T-cell (primary cell): ENCODE data around the gene GPD2. TPM values are rescaled to one million over a fixed set of nuclear protein-coding genes. Genes with fewer than 3 reads are reported as not detected.

ENCODE experiments used
- ATAC-seq, 4 experiments: fragments of 200-7000 bp in 3 of 4; fragments of 150-1000 bp in 1 of 4; cut with Tn5 transposase; replicated peaks in 1 of 4; 1 replicate in 3 of 4; 2 replicates in 1 of 4; pipeline ENCODE4 v1.10.0; 2021; ENCODE audit warnings: moderate library complexity in 3 of 4, mild to moderate bottlenecking in 2 of 4, moderate number of reproducible peaks in 1 of 4
- CTCF ChIA-PET, 2 donors: fragments of 300-600 bp; sonication (Branson Sonifier 250); formaldehyde crosslinking; loops; one replicate each; lab custom pipeline; 2022; ENCODE audit warnings: antibody characterized with exemption in 2 of 2; lab: Charles Lee
- POLR2A ChIA-PET, 2 donors: fragments of 300-600 bp; sonication (Branson Sonifier 250); formaldehyde crosslinking; loops; one replicate each; lab custom pipeline; 2022; ENCODE audit warnings: antibody characterized with exemption in 2 of 2; lab: Charles Lee
- DNase-seq, 35 experiments: peaks; one replicate each; pipeline versions ENCODE4 v3.0.0 to v3.0.0-alpha.2; 2013 to 2023
- H3K27ac ChIP-seq: one replicate; pipeline ENCODE4 v1.5.1; 2013; ENCODE audit warnings: low read length
- H3K27me3 ChIP-seq, 2 experiments: replicated peaks in 1 of 2; 1 replicate in 1 of 2; 2 replicates in 1 of 2; pipeline versions ENCODE4 v1.6.1 to v1.7.0; 2013; ENCODE audit warnings: low read length in 1 of 2, mixed read lengths in 1 of 2; ENCODE audit not compliant: control insufficient read depth in 2 of 2, insufficient read depth in 2 of 2; ENCODE audit errors: extremely low read depth in 1 of 2
- H3K36me3 ChIP-seq, 2 donors: 1 replicate in 1 of 2; 2 replicates in 1 of 2; pipeline versions ENCODE4 v1.6.1 to v1.7.0; 2013; ENCODE audit warnings: low read length in 1 of 2; ENCODE audit not compliant: control insufficient read depth in 2 of 2, insufficient read depth in 1 of 2; ENCODE audit errors: extremely low read depth in 1 of 2
- H3K4me1 ChIP-seq, 2 experiments: 1 replicate in 1 of 2; 2 replicates in 1 of 2; pipeline versions ENCODE4 v1.6.1 to v1.7.0; 2013; ENCODE audit warnings: low read length in 2 of 2, mixed read lengths in 1 of 2; ENCODE audit not compliant: insufficient read depth in 2 of 2, control insufficient read depth in 1 of 2; ENCODE audit errors: extremely low read depth in 1 of 2
- H3K4me3 ChIP-seq, 2 donors: 1 replicate in 1 of 2; 2 replicates in 1 of 2; pipeline versions ENCODE4 v1.5.1 to v1.7.0; 2013; ENCODE audit warnings: mild to moderate bottlenecking in 2 of 2, low read length in 1 of 2, moderate library complexity in 1 of 2; ENCODE audit not compliant: control insufficient read depth in 1 of 2; ENCODE audit errors: extremely low read depth in 1 of 2
- H3K9me3 ChIP-seq: 2 replicates; pipeline ENCODE4 v1.7.0; 2013
- H3K27ac Mint-ChIP-seq, 2 donors: one replicate each; pipeline ENCODE4 v1.8.0; 2020 to 2021; ENCODE audit warnings: mild to moderate bottlenecking in 2 of 2, mixed read lengths in 2 of 2
- H3K27me3 Mint-ChIP-seq, 2 donors: one replicate each; pipeline ENCODE4 v1.8.0; 2021 to 2022; ENCODE audit warnings: mixed read lengths in 2 of 2
- H3K36me3 Mint-ChIP-seq: one replicate; pipeline ENCODE4 v1.8.0; 2021; ENCODE audit warnings: mixed read lengths
- H3K4me1 Mint-ChIP-seq, 3 donors: one replicate each; pipeline ENCODE4 v1.8.0; 2020 to 2022; ENCODE audit warnings: mixed read lengths in 3 of 3, mild to moderate bottlenecking in 1 of 3
- H3K4me3 Mint-ChIP-seq, 3 donors: one replicate each; pipeline ENCODE4 v1.8.0; 2020 to 2022; ENCODE audit warnings: mild to moderate bottlenecking in 3 of 3, mixed read lengths in 3 of 3, moderate library complexity in 3 of 3
- H3K9me3 Mint-ChIP-seq, 3 donors: one replicate each; pipeline ENCODE4 v1.8.0; 2020 to 2022; ENCODE audit warnings: mixed read lengths in 3 of 3
- WGBS: methylation state at CpG from one replicate; pipeline ENCODE4 v1.1.5; 2013; ENCODE audit warnings: missing lambda C conversion rate; ENCODE audit not compliant: insufficient coverage; 5-methylcytosine and 5-hydroxymethylcytosine counted together
- total RNA-seq, 35 experiments: library from RNA in 6 of 35; stranded (reverse) in 6 of 35; fragments of 120-200 nt in 1 of 35; gene quantifications; one replicate each; pipeline versions ENCODE4 v1.2.1 to v1.2.4 and lab custom pipeline; 2013 to 2026

Gene GPD2
- total RNA-seq, 5 donors from 2014 or later (not counting 1 experiment from before 2014, with no cell fraction given), result 9.2 to 12.8 (median 10.5) TPM

GRCh38 chr2:156486614-156487013 is 50.4 kb downstream of the GPD2 start:
- no peak overlapping the region for H3K27ac Mint-ChIP-seq
- CTCF ChIA-PET, result interaction anchor here in 1 of 2 donors (0.6 kb wide), 1 partner anchor 151 kb away, joined by 6 read pairs; no protein-coding TSS in a partner anchor

GRCh38 chr2:156489195-156489594 is 53.0 kb downstream of the GPD2 start:
- Mint-ChIP-seq H3K4me3 (no peak overlapping the region), H3K27ac (no peak overlapping the region)

More at GRCh38 chr2:156486614-156487013, 50.4 kb downstream of the GPD2 start:
- Mint-ChIP-seq H3K4me3 (no peak overlapping the region), H3K9me3 (no peaks in the 10 kb centered on the region), H3K4me1 (peaks cover 21 to 41% (median 34%) of the 10 kb centered on the region in 3 donors), H3K36me3 (peaks cover 25% of the 10 kb centered on the region), H3K27me3 (no peaks in the 10 kb centered on the region)
- 100% methylated on average over 1 of the region's 2 CpGs for WGBS
- H3K4me3 ChIP-seq, result no peak overlapping the region
- H3K4me1 ChIP-seq, result peaks cover 0 to 2% of the 10 kb centered on the region in 2 experiments
- DNase-seq (no peak), ATAC-seq (no peak)
- H3K9me3 ChIP-seq, result no peaks in the 10 kb centered on the region
- no peaks in the 10 kb centered on the region for H3K36me3 ChIP-seq
- H3K27me3 ChIP-seq, result no peaks in the 10 kb centered on the region
- POLR2A ChIA-PET, result interaction anchor here in 1 of 2 donors (0.6 kb wide), 1 partner anchor 942 kb away, joined by 3 read pairs; no protein-coding TSS in a partner anchor
- H3K27ac ChIP-seq, result no peak overlapping the region

GRCh38 chr2:156489750-156490465 is 53.7 kb downstream of the GPD2 start:
- H3K27me3 ChIP-seq, result no peaks in the 10 kb centered on the region
- H3K36me3 ChIP-seq, result no peaks in the 10 kb centered on the region
- no peak overlapping the region for H3K4me3 ChIP-seq
- WGBS, result 73% methylated on average over 2 of the region's 6 CpGs
- Mint-ChIP-seq H3K4me3 (no peak overlapping the region), H3K4me1 (peaks cover 24 to 40% (median 33%) of the 10 kb centered on the region in 3 donors), H3K9me3 (no peaks in the 10 kb centered on the region), H3K27ac (no peak overlapping the region), H3K36me3 (peaks cover 7% of the 10 kb centered on the region), H3K27me3 (no peaks in the 10 kb centered on the region)
- ChIA-PET CTCF (no interaction called here), POLR2A (interaction anchor here in 1 of 2 donors (0.6 kb wide), 1 partner anchor 156 kb away, joined by 5 read pairs; no protein-coding TSS in a partner anchor)
- DNase-seq (no peak), ATAC-seq (no peak)
- H3K27ac ChIP-seq, result no peak overlapping the region
- H3K4me1 ChIP-seq, result peaks cover 0 to 2% of the 10 kb centered on the region in 2 experiments
- no peaks in the 10 kb centered on the region for H3K9me3 ChIP-seq

More at GRCh38 chr2:156489195-156489594, 53.0 kb downstream of the GPD2 start:
- DNase-seq (no peak), ATAC-seq (no peak)
- Histone ChIP-seq H3K4me1 (peaks cover 0 to 2% of the 10 kb centered on the region in 2 experiments), H3K9me3 (no peaks in the 10 kb centered on the region), H3K36me3 (no peaks in the 10 kb centered on the region), H3K27ac (no peak overlapping the region), H3K4me3 (no peak overlapping the region), H3K27me3 (no peaks in the 10 kb centered on the region)
- peaks cover 24 to 40% (median 32%) of the 10 kb centered on the region in 3 donors for H3K4me1 Mint-ChIP-seq
- WGBS, result no CpG with 5 or more reads among the region's 1 CpG
- peaks cover 10% of the 10 kb centered on the region for H3K36me3 Mint-ChIP-seq
- ChIA-PET POLR2A (no interaction called here), CTCF (no interaction called here)
- no peaks in the 10 kb centered on the region for H3K9me3 Mint-ChIP-seq
- no peaks in the 10 kb centered on the region for H3K27me3 Mint-ChIP-seq

GRCh38 chr2:156490466-156490840 is 54.3 kb downstream of the GPD2 start:
- ChIA-PET POLR2A (interaction anchor here in 1 of 2 donors (0.6 kb wide), 1 partner anchor 157 kb away, joined by 5 read pairs; no protein-coding TSS in a partner anchor), CTCF (no interaction called here)
- H3K4me3 ChIP-seq, result no peak overlapping the region
- H3K4me3 Mint-ChIP-seq, result no peak overlapping the region
- H3K4me1 ChIP-seq, result peaks cover 0 to 2% of the 10 kb centered on the region in 2 experiments
- no peak overlapping the region for H3K27ac ChIP-seq
- H3K27me3 Mint-ChIP-seq, result no peaks in the 10 kb centered on the region
- no peak overlapping the region for H3K27ac Mint-ChIP-seq
- no CpG with 5 or more reads among the region's 1 CpG for WGBS
- H3K4me1 Mint-ChIP-seq, result peaks cover 24 to 42% (median 35%) of the 10 kb centered on the region in 3 donors
- H3K9me3 Mint-ChIP-seq, result no peaks in the 10 kb centered on the region
- DNase-seq (no peak), ATAC-seq (no peak)
- no peaks in the 10 kb centered on the region for H3K36me3 ChIP-seq
- H3K9me3 ChIP-seq, result no peaks in the 10 kb centered on the region
- H3K36me3 Mint-ChIP-seq, result peaks cover 2% of the 10 kb centered on the region
- H3K27me3 ChIP-seq, result no peaks in the 10 kb centered on the region

- Histone ChIP-seq H3K9me3 (no peaks in the 10 kb centered on the region), H3K36me3 (no peaks in the 10 kb centered on the region), H3K27ac (no peak overlapping the region), H3K27me3 (no peaks in the 10 kb centered on the region), H3K4me1 (peaks cover 0 to 2% of the 10 kb centered on the region in 2 experiments), H3K4me3 (no peak overlapping the region)
- Mint-ChIP-seq H3K27ac (no peak overlapping the region), H3K27me3 (no peaks in the 10 kb centered on the region), H3K4me1 (peaks cover 24 to 49% (median 42%) of the 10 kb centered on the region in 3 donors), H3K4me3 (no peak overlapping the region), H3K9me3 (no peaks in the 10 kb centered on the region), H3K36me3 (peaks cover 2% of the 10 kb centered on the region)
- POLR2A ChIA-PET, result interaction anchor here in 1 of 2 donors (0.7 kb wide), 1 partner anchor 116 kb away, joined by 3 read pairs; no protein-coding TSS in a partner anchor
- CTCF ChIA-PET, result interaction anchor here in 1 of 2 donors (0.6 kb wide), 1 partner anchor 61 kb away, joined by 9 read pairs; no protein-coding TSS in a partner anchor
- DNase-seq (no peak), ATAC-seq (no peak)
- no CpG with 5 or more reads among the region's 2 CpGs for WGBS
Measured at GRCh38 chr2:156491176-156491575, 55.0 kb downstream of the GPD2 start.

- no peak overlapping the region for H3K4me3 Mint-ChIP-seq
- Histone ChIP-seq H3K27me3 (no peaks in the 10 kb centered on the region), H3K27ac (no peak overlapping the region), H3K4me3 (no peak overlapping the region), H3K9me3 (no peaks in the 10 kb centered on the region), H3K36me3 (no peaks in the 10 kb centered on the region), H3K4me1 (peaks cover 0 to 2% of the 10 kb centered on the region in 2 experiments)
- ATAC-seq (no peak), DNase-seq (no peak)
- peaks cover 8% of the 10 kb centered on the region for H3K36me3 Mint-ChIP-seq
- no peaks in the 10 kb centered on the region for H3K27me3 Mint-ChIP-seq
- no peak overlapping the region for H3K27ac Mint-ChIP-seq
- peaks cover 24 to 49% (median 40%) of the 10 kb centered on the region in 3 donors for H3K4me1 Mint-ChIP-seq
- H3K9me3 Mint-ChIP-seq, result no peaks in the 10 kb centered on the region
- CTCF ChIA-PET, result interaction anchor here in 1 of 2 donors (0.6 kb wide), 1 partner anchor 10 kb away, joined by 3 read pairs; no protein-coding TSS in a partner anchor
- POLR2A ChIA-PET, result interaction anchor here (0.6 to 0.7 kb wide), 3 partner anchors 9 to 156 kb away, joined by 3 to 13 read pairs (median 3); no protein-coding TSS in a partner anchor
Measured at GRCh38 chr2:156492979-156493378, 56.8 kb downstream of the GPD2 start.
